ENCODE results near the gene GMIP.
A peak's percentile ranks its signal among the peaks of the same experiment; 100 is the strongest.
"Not testable (repeated sequence)": the region's sequence is repeated elsewhere in the genome, so short reads cannot be mapped to it uniquely, and the experiment has no call there.

GMIP gene

DNA sequence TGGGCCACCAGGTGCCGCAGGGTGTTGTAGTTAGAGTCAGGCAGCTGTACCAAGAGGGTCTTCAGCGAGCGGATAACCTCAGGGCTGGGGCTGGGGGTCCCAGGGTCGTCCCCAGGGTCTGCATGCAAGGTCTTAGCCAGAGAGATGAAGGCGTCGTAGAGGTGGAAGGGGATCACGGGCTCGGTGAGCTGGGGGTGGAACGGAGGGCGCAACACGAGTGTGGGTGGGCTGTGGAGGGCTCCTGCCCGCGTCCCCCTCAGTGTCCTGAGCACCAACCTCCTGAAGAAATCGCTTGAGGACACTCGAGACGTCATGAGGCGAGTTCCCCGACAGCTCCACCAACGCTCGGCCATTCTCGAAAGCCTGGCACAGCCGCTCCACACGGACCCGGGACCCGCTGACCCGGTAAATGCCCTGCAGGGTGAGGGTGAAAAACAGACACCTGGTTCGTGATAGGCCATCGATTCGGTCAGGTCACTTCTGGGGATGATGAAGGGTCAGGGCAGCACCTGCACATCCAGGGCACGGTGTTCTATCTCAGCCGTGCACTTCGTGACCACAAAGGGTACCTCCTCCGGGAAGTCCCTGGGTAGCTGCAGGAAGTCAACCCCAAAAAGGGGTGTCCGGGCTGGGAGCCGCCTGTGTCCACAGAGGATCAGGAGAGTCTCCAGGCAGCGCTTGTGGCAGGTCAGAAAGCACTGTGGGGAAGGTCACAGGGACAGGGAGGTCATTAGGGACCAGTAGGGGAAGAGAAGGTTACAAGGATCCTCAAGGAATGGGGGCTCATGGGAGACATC is 8.7 kb downstream of the GMIP start:
- DNase-seq = no peak

- no peak for DNase-seq
Measured at GRCh38 chr19:19633711-19634515, 9.5 kb downstream of the GMIP start.

GRCh38 chr19:19632661-19633060 is 10.8 kb downstream of the GMIP start:
- no peak for DNase-seq

DNA sequence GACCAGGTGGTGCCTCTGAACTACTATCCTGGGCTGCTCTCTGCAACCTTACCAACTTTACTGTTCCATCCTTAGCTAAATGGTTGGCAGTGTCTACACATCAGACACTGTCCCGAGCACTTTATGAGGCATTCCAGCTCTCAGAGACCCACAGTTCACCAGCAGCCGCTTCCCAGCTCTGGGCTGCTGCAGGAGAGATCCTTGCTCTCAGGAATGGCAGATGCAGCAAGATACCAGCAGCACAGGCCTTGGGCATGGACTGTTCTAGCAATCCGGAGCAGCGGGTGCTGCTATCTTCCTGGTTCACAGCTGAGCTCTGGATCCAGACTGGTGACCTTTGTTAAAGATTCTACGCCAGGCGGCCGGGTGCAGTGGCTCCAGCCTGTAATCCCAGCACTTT is 12.1 kb downstream of the GMIP start:
- DNase-seq = no peak

DNA sequence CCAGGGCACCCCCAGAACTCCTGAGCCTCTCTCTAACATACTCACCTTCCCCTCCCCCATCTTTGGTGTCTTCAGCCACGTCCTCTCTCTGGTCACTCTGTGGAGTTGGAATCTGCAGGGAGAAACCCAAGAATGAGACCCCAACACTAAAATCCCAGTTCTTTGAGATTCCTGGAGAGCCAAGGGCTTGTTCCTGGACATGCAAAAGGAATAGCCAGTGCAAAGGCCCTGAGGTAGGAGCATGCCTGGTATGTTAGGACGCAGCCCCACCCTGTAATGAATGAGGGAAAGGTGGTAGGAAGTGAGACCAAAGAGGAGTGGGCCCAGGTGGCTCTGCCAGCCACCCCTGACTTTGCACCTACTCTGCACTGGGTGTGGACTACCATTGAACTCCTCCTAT is 13.0 kb downstream of the GMIP start:
- DNase-seq = no peak

GRCh38 chr19:19630062-19630414 is 13.4 kb downstream of the GMIP start:
- DNase-seq = no peak

GRCh38 chr19:19628501-19629134 is 14.8 kb downstream of the GMIP start:
- DNase-seq = peak; percentile 22

GRCh38 chr19:19627621-19628500 is 15.6 kb downstream of the GMIP start, which contains the start of gene LPAR2:
Gene LPAR2 (minus strand): TSS chr19:19628220. CDS start chr19:19627275, 945 bp downstream.
- peak; percentile 71 for DNase-seq

DNA sequence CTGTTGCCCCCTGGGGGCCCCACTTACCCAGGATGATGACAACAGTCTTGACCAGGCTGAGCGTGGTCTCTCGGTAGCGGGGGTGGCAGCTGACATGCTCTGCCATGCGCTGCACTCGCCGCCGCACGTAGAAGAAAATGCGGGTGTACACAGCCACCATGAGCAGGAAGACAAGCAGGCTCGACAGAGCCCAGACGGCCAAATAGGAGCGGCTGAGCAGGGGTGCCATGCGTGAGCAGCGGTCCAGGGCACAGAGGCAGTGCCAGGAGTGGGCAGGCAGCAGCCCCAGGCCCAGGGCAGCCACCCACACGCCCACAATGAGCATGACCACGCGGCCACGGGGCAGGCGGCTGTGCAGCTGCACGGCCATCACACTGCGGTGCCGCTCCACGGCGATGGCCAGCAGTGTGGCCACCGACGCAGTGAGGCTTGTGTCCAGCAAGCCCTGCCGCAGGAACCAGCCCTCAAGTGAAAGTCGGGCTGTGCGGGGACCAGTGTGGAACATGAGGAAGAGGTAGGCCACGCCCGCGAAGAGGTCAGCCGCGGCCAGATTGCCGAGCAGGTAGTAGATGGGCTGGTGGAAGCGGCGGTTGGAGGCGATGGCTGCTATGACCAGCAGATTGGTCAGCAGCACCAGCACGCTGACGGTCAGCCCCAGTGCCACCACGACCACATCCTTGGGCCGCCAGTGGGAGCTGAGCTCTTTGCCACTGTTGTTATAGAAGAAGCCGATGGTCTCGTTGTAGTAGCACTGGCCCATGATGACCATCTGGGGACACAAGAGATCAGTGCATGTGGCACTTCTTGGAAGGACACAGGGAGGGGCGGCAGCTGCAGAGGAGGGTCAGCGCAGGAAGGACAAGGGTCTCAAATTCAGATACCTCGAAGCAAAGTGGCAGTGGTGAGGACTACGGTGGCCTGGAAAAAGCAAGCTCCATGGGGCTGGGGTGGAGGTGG is 16.7 kb downstream of the GMIP start:
- DNase-seq = no peak

DNA sequence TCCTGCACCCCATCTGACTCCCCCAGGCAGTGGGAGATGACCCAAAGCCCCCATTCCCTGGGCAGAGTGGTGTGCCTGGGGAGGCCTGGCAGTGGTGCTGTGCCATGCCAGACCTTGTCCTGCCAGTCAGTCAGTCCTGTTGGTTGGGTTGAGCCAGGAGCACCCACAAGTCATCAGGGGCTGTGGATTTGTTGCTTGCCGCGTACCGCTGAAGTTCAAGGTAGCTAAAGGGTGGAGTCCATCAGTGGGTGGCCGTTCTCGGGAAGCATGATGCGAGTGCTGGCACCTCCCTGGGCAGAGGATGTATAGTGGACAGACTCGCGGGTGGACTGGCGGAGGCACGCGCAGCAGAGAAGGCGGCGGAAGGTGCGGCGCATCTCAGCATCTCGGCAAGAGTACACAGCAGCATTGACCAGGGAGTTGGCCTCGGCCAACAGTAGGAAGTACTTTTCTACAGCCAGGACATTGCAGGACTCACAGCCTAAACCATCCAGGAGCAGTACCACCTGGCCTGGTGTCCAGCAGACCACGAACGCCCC is 19.4 kb downstream of the GMIP start:
- DNase-seq = no peak

GRCh38 chr19:19623383-19623782 is 20.1 kb downstream of the GMIP start:
- DNase-seq = no peak

GRCh38 chr19:19619849-19620210 is 23.6 kb downstream of the GMIP start:
- DNase-seq = no peak

GRCh38 chr19:19619181-19619848 is 24.1 kb downstream of the GMIP start:
- no peak for DNase-seq

DNA sequence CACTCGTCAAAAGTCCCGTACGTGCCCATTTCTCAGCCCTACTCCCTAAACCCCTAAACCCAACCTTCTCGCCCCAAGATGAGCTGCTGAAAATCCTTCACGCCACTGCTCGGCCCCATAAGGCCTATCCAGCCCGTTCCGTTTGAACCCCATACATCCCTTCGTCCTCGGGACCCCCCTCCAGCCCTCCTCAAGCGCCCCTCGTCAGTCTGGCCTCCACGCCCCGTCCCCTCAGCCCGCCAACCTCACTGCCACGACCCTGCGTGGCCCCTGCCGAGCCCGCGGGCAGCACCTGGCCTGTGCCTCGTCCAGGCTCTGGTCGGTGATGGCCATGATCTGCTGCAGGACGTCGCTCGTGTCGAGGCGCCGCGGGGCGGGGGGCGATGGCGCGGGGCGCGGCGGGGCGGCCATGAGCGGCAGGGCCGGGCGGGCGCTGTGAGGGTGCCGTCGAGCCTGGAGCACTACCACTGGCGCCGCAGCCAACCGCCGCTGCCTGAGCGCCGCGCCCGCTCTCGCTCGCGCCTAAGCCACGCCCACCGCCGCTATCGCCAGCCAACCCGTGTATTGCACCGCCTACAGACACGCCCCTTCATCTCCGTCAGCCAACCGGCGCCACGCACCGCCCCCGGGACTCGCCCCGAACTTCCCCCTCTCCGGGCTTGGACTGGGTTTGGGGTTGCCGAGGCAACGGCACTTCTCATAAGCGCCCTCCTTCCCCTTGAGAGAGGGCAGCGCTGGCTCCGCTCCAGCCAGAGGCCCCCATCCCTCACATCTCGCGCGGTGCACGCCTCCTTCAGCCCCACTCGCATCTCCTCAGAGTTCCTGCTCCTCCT is 25.0 kb downstream of the GMIP start, which contains the start of gene PBX4:
PBX4 (minus strand) TSS at position 469 of the 833 bp plus-strand sequence; CDS start at position 411, 58 bp downstream.
- DNase-seq = peak; percentile 98

- DNase-seq = peak; percentile 19
Measured at GRCh38 chr19:19615086-19615485, 28.4 kb downstream of the GMIP start.

GRCh38 chr19:19613506-19613905 is 30.0 kb downstream of the GMIP start:
- DNase-seq = no peak

DNA sequence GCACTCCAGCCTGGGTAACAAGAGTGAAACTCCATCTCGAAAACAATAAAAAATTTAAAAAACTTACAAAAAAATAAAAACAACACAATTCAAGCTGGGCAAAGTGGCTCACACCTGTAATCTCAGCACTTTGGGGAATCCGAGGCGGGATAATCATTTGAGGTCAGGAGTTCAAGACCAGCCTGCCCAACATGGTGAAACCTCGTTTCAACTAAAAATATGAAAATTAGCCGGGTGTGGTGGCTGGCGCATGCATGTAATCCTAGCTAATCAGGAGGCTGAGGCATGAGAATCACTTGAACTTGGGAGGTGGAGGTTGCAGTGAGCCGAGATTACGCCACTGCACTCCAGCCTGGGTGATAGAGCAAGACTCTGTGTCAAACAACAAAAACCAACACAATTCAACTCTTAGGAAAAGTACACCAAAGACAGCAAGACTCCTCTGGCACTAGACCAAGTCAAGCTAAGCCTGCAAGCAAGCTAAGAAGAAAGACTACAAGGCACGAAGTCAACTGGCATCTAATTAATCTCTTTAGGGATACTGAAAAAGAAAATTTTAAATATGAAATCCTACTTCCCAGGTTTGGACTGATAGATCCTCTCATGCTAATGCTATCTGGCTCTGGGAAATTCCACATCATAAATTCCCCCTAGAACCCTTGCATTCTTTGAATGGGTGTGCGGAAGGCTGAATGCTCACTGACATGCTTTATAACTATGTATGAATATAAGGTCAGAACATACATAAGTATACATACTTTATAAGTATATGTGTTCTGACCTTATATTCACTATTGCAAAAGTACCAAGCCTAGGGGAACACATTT is 32.9 kb downstream of the GMIP start:
- DNase-seq = no peak

DNA sequence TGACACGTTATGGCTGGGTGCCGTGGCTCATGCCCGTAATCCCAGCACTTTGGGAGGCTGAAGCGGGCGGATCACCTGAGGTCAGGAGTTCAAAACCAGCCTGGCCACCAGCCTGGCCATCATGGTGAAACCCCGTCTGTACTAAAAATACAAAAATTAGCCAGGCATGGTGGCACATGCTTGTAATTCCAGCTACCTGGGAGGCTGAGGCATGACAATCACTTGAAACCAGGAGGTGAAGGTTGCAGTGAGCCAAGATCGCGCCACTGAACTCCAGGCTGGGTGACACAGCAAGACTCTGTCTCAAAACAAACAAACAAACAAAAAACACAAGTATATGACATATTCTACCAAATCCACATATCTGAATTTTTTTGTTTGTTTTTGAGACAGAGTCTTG is 36.8 kb downstream of the GMIP start:
- DNase-seq = not testable (repeated sequence)

- peak; percentile 47 for DNase-seq
Measured at GRCh38 chr19:19606021-19606420, 37.4 kb downstream of the GMIP start.

Measured in activated effector memory CD4-positive, alpha-beta T cell treated with Interleukin-2 at 50 U/mL for 16 hours (primary cell).